ENCODE results near the gene DNAH14.

- TF ChIP-seq CTCF (IDR thresholded peaks at IDR 0.05) (no peak), EZH2 (IDR thresholded peaks at IDR 0.05; ENCODE audit: borderline replicate concordance, insufficient read depth, low read depth, low read length, poor library complexity, severe bottlenecking) (no peak)
Observed at GRCh38 chr1:225418598-225418997, 489.1 kb downstream of the DNAH14 start.

Data from B cell (primary cell).